ENCODE data around the gene MXD1.

DNA sequence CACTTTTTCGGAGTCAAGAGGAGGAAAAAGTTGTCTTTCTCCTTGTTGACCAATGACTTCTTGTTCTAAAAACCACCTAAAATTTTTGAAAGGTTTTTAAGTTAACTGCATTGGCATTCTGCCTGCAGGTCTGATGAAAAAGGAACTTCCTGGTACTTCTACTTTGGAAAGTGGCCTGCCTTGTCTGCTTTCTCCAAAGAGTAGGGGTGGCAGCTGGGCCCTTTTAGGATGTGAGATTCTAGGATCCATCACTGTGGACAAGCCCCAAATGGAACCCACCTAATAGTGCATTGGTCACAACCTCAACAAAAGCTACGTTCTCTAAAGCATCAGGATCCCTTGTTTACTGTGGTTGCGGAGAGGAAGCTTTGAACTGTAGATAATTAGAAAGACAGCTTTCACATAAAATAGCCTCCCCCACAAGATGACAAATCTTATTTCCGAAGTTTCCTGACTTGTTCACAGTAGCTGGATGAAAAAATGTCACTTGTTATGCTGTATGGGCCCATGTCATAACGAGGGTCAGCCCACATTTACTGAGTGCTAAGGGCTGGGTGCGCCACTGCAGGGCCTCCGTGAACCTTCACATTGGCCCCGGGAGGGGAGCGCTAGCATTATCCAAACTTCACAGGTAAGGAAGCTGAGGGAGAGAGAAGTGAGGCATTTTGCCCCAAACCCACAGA, 29.1 kb downstream of the MXD1 start:
- TF ChIP-seq, protein P1, sequence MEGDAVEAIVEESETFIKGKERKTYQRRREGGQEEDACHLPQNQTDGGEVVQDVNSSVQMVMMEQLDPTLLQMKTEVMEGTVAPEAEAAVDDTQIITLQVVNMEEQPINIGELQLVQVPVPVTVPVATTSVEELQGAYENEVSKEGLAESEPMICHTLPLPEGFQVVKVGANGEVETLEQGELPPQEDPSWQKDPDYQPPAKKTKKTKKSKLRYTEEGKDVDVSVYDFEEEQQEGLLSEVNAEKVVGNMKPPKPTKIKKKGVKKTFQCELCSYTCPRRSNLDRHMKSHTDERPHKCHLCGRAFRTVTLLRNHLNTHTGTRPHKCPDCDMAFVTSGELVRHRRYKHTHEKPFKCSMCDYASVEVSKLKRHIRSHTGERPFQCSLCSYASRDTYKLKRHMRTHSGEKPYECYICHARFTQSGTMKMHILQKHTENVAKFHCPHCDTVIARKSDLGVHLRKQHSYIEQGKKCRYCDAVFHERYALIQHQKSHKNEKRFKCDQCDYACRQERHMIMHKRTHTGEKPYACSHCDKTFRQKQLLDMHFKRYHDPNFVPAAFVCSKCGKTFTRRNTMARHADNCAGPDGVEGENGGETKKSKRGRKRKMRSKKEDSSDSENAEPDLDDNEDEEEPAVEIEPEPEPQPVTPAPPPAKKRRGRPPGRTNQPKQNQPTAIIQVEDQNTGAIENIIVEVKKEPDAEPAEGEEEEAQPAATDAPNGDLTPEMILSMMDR (IDR thresholded peaks at IDR 0.05), result no peak
- no peak for TF ChIP-seq POLR2A (IDR thresholded peaks at IDR 0.05)
